ENCODE data around the gene WNT7B.

The WNT7B gene

GRCh38 chr22:46021577-46021976, 44.6 kb upstream of the WNT7B start:
- TF ChIP-seq, protein P1, sequence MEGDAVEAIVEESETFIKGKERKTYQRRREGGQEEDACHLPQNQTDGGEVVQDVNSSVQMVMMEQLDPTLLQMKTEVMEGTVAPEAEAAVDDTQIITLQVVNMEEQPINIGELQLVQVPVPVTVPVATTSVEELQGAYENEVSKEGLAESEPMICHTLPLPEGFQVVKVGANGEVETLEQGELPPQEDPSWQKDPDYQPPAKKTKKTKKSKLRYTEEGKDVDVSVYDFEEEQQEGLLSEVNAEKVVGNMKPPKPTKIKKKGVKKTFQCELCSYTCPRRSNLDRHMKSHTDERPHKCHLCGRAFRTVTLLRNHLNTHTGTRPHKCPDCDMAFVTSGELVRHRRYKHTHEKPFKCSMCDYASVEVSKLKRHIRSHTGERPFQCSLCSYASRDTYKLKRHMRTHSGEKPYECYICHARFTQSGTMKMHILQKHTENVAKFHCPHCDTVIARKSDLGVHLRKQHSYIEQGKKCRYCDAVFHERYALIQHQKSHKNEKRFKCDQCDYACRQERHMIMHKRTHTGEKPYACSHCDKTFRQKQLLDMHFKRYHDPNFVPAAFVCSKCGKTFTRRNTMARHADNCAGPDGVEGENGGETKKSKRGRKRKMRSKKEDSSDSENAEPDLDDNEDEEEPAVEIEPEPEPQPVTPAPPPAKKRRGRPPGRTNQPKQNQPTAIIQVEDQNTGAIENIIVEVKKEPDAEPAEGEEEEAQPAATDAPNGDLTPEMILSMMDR (IDR thresholded peaks at IDR 0.05; ENCODE audit: control insufficient read depth, insufficient read depth, low read depth, low read length, missing control alignments): no peak
- no peak overlapping the region for H3K4me3 ChIP-seq (ENCODE audit: control insufficient read depth, low read depth, low read length)
- DNase-seq (ENCODE audit: low read depth): no peak

DNA sequence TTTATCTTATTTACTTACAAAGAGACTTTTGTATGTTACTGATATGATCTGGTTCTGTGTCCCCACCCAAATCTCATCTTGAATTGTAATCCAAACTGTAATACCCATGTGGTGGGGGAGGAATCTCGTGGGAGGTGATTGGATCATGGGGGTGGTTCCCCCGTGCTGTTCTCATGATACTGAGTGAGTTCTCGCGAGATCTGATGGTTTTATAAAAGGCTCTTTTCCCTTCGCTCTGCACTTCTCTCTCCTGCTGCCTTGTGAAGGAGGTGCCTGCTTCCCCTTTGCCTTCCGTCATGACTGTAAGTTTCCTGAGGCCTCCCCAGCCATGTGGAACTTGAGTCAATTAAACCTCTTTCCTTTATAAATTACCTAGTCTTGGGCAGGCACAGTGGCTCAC, 42.4 kb upstream of the WNT7B start:
- no peak overlapping the region for H3K4me3 ChIP-seq (ENCODE audit: control insufficient read depth, low read depth, low read length)
- DNase-seq (ENCODE audit: low read depth): no peak

DNA sequence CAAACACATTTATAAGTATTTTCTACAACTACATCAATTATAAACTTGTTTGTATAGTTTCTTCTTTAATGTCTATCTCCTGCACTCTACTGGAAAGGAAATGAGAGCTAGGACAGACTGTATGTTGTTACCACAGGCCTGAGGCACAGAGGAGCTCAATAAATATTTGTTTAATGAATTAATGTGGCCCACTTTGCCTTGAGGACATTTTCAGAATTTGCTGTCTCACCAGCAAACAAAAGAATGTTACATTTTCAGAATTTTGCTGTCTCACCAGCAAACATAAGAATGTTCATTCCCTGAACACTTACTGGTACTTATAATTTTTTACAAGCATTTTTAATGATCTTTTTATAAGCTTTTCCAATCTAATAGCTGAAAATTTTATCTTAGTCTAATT, 41.9 kb upstream of the WNT7B start:
- TF ChIP-seq, protein P1 (IDR thresholded peaks at IDR 0.05; ENCODE audit: control insufficient read depth, insufficient read depth, low read depth, low read length, missing control alignments): no peak
- no peak for DNase-seq (ENCODE audit: low read depth)
- H3K4me3 ChIP-seq (ENCODE audit: control insufficient read depth, low read depth, low read length): no peak overlapping the region

More for the DNA sequence above, 42.4 kb upstream of the WNT7B start:
- TF ChIP-seq, protein P1 (IDR thresholded peaks at IDR 0.05; ENCODE audit: control insufficient read depth, insufficient read depth, low read depth, low read length, missing control alignments): no peak

GRCh38 chr22:46017166-46017565, 40.2 kb upstream of the WNT7B start:
- TF ChIP-seq, protein P1 (IDR thresholded peaks at IDR 0.05; ENCODE audit: control insufficient read depth, insufficient read depth, low read depth, low read length, missing control alignments): no peak
- H3K4me3 ChIP-seq (ENCODE audit: control insufficient read depth, low read depth, low read length): no peak overlapping the region
- no peak for DNase-seq (ENCODE audit: low read depth)

DNA sequence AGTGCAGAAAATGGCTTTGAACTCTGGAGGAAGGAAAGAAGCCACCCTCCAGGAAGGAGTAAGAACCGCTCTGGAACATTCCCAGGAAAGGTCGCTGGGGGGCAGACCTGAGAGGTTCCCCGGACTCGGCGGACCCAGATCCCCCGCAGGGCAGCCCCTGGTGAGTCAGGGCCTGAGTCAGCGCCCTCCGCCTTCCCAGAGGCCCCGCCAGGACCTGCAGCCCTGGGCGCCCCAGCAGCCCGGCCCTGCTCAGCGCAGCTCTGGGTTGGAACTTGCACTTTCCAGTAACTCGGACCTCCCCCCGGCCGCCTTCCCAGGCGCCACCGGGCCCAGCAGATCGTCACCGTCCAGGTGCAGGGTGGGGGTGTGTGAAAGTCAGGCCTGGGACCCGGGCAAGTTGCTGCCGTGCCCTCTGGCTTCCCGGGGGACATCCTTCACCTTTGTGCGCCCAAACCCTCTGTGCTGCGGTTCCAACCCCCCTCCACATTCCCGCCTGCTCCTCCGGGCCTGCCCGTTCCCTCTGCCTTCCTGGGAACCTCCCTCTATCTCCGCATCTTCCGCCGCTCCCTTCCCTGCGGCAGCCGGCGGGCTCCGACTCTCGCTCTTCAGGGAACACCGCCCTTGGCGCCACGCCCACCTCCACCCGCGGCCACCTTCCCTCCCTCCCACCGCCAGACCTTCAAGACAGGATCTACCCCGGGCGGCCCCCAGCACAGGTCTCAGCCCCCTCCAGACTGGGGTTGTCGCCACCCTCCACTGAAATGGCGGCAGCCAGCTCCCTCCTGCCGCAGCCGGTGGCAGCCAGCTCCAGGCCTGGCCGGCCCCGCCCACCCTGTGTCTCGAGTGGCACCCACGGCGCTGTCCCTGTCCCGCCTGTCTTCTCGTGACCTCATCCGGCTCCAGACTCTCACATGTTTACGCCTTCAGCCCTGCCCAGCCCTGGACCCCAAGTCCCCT, 36.8 kb upstream of the WNT7B start:
- TF ChIP-seq, protein P1 (IDR thresholded peaks at IDR 0.05; ENCODE audit: control insufficient read depth, insufficient read depth, low read depth, low read length, missing control alignments): peak; percentile 80
- DNase-seq (ENCODE audit: low read depth): peak; percentile 85
- H3K4me3 ChIP-seq (ENCODE audit: control insufficient read depth, low read depth, low read length): peak overlapping the region; percentile 60

DNA sequence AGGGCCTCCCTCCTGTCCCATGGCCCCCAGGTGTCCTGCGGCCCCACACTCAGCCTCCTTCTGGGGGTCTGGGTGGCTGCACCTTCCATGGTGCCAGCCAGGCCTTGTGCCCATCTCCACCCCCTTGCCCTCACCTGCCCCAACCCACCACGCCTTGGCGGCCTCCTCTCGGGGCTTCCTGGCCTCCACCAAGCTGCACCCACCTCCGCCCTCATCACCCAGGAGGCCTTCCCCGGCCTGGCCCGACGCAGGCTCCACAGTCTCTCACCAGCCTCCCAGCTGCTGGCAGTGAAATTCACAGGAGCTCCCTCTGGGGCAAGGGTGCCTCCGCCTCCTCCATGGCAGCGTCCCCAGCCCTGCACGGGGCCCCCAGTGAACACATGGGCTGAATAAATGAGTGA, 35.9 kb upstream of the WNT7B start:
- no peak for DNase-seq (ENCODE audit: low read depth)
- no peak overlapping the region for H3K4me3 ChIP-seq (ENCODE audit: control insufficient read depth, low read depth, low read length)
- TF ChIP-seq, protein P1 (IDR thresholded peaks at IDR 0.05; ENCODE audit: control insufficient read depth, insufficient read depth, low read depth, low read length, missing control alignments): no peak
